GM12875 (cell line): Measurements from ENCODE around the gene CD248.
A peak's percentile ranks its signal among the peaks of the same experiment; 100 is the strongest.

Experiments
- H3K4me3 ChIP-seq: one replicate; pipeline ENCODE4 v1.5.1; 2011; ENCODE audit warnings: low read depth, low read length, control low read depth
- TF ChIP-seq, protein P1 (sequence below): IDR thresholded peaks from 2 replicates; pipeline ENCODE4 v1.5.1; 2011; ENCODE audit warnings: low read depth, mild to moderate bottlenecking, control low read depth, inconsistent platforms, low read length, moderate library complexity, borderline replicate concordance; ENCODE audit not compliant: insufficient read depth

CD248 gene

DNA sequence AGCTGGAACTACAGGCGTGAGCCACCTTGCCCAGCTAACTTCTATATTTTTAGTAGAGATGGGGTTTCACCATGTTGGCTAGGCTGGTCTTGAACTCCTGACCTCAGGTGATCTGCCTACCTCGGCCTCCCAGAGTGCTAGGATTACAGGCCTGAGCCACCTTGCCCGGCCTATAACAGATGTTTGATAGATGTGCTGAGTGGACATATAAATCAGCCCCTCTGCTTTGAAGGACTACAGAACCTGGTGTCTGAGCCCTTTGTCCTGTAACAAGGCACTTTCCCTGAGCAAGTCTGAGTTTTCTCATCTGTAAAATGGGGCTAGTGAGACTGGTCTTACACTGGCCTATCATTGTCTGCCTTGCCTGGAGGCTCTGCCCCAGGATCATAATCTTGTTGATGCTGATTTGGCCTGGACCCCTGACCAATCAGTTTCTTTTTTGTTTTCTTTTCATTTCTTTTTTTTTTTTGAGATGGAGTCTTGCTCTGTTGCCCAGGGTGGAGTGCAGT lies 12.4 kb upstream of the CD248 start:
- TF ChIP-seq, protein P1, sequence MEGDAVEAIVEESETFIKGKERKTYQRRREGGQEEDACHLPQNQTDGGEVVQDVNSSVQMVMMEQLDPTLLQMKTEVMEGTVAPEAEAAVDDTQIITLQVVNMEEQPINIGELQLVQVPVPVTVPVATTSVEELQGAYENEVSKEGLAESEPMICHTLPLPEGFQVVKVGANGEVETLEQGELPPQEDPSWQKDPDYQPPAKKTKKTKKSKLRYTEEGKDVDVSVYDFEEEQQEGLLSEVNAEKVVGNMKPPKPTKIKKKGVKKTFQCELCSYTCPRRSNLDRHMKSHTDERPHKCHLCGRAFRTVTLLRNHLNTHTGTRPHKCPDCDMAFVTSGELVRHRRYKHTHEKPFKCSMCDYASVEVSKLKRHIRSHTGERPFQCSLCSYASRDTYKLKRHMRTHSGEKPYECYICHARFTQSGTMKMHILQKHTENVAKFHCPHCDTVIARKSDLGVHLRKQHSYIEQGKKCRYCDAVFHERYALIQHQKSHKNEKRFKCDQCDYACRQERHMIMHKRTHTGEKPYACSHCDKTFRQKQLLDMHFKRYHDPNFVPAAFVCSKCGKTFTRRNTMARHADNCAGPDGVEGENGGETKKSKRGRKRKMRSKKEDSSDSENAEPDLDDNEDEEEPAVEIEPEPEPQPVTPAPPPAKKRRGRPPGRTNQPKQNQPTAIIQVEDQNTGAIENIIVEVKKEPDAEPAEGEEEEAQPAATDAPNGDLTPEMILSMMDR, result no peak
- H3K4me3 ChIP-seq, result no peak overlapping the region

DNA sequence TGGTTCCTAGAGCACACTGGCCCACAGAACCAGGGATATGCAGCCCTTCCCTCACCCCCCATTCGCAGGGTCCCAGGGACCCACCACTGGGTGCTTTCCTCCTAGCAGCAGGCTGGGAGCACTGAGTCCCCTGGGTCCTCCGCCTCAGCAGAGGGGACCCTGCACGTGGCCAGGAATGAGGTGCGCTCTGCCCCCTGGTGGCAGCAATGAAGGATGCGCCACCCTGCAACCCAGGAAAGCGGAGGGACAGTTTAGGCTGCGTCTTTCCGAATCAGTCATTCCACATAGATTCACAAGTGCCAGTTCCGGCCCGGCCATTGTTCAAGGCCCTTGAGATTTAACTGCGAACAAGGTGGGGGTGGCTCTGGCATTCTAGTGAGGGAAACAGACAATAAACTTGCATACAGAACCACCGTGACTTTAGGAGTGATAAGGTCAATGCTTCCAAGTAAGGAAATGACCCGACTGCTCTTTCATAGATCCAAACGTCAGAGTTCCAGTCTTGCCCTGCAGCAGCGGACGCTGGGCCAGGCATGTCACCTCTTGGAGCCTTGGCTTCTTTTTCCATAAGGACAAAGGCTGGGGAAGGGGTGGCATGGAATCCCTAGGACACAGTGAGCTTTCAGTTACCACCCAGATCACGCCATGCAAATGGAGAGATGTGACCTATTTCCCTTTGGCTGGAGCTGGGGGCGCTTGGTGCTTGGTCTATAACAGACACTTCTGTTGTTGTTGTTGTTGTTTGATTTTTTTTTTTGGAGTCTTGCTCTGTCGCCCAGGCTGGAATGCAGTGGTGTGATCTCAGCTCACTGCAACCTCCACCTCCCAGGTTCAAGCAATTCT lies 11.7 kb upstream of the CD248 start:
- TF ChIP-seq, protein P1, result peak; percentile 91
- no peak overlapping the region for H3K4me3 ChIP-seq

DNA sequence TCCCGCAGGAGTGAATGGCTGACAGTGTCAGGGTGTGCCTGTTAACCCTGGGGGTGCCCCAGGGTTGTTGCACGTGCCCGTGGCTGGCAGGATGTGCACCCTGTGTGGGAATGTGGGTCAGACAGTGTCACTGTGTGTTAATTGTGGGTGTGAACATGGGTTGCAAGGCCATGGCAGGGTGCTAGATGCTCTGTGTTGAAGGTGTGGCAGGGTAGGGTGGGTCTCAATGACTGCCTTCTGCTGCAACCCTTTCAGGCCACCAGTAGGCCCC lies 11.1 kb upstream of the CD248 start:
- TF ChIP-seq, protein P1, result no peak

DNA sequence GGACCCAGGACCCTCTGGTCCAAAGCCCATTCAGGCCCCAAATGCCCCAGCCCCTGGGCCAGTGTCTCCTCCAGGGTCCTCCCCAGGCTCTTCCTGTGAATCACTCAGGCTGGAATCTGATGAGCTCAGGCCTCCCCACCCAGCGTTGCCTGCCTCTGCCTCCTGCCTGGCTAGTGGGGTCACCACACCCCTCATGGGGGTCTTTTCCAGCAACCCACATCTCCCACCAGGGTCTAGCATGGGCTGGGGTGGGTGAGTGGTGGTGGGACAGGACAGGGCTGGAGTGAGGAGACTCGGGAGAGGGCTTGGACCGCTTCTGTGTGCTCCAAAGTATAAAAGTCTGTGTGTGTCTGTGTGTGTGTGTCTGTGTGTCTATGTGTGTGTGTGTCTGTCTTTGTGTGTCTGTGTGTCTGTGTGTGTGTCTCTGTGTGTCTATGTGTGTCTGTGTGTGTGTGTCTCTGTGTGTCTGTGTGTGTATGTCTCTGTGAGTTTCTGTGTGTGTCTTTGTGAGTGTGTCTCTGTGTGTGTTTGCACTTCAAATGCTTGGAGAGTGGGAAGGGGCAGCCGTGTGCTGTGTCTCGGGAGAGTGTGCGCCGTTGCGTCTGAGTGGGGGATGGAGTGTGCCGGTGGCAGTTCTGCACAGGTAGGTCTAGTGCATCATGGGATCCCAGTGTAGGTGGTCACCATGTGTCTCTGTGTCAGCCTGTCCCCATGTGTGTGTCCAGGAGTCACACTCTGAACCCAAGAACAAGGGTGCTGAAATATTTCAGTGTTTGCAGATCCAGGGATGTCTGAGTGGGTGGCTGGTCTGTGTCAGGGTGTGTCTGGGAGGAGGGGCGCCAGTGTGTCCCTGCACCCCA lies 10.6 kb upstream of the CD248 start:
- H3K4me3 ChIP-seq, result no peak overlapping the region
- TF ChIP-seq, protein P1, result no peak

More for the DNA sequence above, 11.1 kb upstream of the CD248 start:
- no peak overlapping the region for H3K4me3 ChIP-seq

DNA sequence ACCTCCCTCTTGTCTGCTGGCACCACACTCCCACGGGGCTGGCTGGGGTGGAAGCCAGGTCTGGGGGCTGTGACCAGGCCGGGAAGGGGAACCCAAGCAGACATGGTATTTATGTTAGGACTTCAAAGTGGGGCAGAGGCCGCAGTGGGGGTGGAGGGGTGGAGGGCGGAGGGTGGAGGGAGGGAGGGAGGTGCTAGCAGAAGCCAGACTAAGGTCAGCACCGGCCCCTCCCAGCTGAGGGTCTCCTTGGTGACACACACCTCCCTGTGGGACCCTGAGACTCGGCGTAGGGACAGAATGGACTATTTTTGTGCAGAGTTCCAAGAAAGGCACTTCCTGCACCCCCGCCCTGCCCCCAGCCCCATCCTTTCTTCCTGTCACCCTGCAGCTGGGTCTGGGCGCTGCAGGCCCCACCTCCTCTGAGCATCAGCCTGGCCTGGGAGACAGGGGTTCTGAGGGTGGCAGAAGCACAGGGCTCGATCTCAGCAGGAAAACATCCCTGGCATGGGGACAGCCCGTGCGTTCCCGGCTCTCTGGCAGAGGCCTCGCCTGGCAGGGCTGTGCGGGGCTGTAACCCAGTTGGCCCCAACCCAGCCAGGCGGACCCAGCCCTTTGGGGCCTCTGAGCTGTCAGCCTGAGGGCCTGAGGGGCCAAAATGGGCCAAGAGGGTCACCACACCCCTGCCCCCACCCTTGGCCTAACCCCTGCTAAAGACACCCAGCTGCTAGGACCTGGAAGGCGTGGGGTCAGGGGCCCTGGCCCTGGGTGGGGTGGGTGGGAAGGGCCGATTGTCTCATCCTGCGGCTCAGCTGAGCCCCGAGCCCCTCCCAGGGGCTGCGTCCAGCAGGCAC lies 9.6 kb upstream of the CD248 start:
- TF ChIP-seq, protein P1, result no peak
- H3K4me3 ChIP-seq, result no peak overlapping the region

DNA sequence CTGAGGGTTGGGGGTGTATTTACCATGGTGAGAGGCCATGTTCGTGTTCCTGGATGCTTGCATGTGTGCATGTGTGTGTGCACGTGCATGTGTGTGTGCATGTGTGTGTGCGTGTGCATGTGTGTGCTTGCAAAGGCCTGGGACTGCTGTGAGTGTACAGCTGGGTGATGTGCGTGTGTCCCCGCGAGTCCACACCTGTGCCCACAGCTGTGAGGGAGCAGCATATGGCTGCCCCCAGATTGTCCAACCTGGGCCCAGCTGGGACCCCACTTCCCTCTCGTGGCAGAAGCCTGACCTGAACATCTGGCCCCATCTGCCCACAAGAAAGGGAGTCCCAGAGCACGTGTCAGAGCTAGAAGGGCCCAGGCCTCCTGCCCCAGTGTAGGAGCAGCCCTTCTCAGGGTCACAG lies 8.4 kb upstream of the CD248 start:
- TF ChIP-seq, protein P1, result no peak
- no peak overlapping the region for H3K4me3 ChIP-seq
